Measurements from ENCODE around the gene UBE2E3.

The UBE2E3 gene

DNA sequence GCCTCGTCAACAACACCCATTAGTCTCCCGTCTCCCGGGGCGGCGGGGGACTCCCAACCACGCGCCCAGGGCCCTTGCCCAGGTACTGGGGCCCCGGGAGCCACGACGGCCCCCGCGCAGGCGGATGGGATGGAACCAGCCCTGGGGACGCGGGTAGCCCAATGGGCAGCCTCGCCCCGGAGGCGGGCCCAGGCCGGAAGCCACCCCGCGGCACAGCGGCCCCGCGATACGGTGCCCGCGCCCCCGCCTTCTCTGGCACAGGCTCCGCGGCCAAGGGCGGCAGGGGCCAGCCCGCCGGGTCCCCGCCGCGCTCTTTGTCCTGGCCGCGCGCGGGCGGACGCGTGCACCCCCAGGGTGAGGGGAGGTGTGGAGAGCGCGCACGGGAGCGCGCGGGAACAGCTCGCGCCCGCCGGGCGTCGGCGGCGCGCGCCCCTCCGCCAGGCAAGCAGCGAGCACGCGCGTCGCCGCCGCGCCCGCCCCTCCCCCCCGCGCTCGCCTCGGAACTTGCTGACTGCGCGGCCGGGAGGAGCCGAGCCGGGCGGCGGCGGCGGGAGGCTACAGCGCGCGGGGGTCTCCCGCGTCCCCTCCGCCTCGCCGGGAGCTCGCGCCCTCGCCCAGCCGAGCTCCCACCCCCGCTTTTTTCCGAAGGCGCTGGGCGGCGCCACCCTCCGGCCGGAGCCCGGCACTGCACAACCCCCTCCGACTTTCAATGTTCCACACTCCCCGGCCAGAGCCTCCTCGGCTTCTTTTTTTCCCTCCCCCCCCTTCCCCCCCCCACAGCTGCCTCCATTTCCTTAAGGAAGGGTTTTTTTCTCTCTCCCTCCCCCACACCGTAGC, at the start of gene UBE2E3:
UBE2E3 (plus strand) TSS at position 500 of the 837 bp plus-strand sequence. CDS start 1,438 bp downstream, outside the sequence.
- DNase-seq (ENCODE audit: low read depth in 3 of 3) = peak; percentile 56 to 66 (median 65)

GRCh38 chr2:180931841-180932240, 48.6 kb upstream of the UBE2E3 start:
- no peak for DNase-seq (ENCODE audit: low read depth in 3 of 3)

GRCh38 chr2:180933332-180933731, 47.1 kb upstream of the UBE2E3 start:
- no peak for DNase-seq (ENCODE audit: low read depth in 3 of 3)

DNA sequence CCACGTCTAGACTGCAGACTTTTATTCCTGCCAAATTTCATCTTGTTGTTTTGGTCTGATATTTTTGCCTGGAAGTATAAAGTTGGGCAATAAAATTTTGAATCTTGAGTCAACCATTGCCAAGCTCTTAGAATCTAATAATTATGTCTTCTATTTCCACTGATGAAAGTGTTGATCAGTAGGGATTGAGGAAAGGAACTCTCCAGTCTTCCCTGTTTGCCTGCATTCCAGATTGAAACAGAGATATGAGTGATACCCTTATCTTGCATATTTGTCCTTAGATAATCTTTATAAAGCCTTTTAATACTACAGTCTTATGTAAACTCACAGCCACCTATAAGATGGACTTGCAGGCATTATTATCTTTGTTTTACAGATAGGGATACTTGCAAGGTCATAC, 45.5 kb upstream of the UBE2E3 start:
- DNase-seq (ENCODE audit: low read depth in 3 of 3) = no peak

- DNase-seq (ENCODE audit: low read depth in 3 of 3) = peak in 1 of 3 donors; percentile 4
These were observed 42.9 kb upstream of the UBE2E3 start for GRCh38 chr2:180937480-180937879.

GRCh38 chr2:180938451-180938850, 42.0 kb upstream of the UBE2E3 start:
- DNase-seq (ENCODE audit: low read depth in 3 of 3) = no peak

GRCh38 chr2:180943275-180943674, 37.1 kb upstream of the UBE2E3 start:
- DNase-seq (ENCODE audit: low read depth in 3 of 3) = no peak

DNA sequence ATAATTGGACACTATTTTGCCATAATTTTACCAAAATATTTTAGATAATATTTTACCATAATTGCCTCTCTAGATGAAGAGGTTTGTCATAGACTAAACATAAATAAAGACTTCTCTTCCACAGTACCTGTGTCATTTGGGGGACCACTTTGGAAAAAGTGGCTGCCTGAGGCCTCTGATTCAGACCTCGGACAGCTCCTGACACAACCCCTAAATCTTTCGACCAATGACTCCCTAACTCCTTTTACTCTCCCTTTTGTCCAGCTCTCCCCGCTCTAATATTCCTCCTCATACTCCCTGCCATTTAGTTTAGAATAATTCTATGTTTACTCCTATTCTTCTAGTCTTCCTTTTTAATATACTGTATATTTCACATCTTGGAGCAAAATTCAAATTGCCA, 36.0 kb upstream of the UBE2E3 start:
- DNase-seq (ENCODE audit: low read depth in 3 of 3) = no peak

DNA sequence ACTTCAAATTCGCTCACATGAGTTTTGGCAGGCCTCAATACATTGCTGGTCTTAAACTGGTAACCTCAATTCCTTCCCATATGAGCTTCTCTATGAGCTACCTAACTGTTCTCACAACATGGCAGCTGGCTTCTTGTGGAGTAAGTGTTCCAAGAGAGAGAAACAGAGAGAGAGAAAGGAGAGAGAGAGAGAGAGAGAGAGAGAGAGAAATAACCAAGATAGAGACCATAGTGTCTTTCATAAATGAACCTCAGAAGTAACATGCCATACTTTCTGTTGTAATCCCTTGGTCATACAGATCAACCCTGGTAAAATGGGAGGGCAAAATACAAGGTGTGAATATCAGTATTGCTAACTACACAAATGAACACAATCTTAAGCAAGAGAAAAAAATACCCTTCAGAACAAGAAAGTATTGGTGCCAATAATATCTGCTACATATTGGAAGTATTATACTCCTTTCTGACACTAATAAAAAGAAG, 33.2 kb upstream of the UBE2E3 start:
- DNase-seq (ENCODE audit: low read depth in 3 of 3) = no peak

DNA sequence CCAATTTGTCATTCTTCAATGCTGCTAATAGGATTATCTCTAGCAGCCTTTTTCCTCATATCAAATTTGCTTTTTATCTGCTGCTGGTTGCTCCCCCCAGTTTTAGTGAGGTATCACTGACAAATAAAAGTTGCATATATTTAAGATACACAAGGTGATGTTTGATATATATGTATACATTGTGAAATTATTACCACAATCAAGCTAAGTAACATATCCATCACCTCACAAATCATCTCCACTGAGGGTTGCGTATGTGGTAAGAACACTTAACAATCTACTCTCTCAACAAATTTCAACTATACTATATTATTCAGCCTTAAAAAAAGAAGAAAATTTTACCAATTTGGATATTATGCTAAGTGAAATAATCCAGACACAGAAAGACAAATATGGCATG, 30.5 kb upstream of the UBE2E3 start:
- DNase-seq (ENCODE audit: low read depth in 3 of 3) = no peak

DNA sequence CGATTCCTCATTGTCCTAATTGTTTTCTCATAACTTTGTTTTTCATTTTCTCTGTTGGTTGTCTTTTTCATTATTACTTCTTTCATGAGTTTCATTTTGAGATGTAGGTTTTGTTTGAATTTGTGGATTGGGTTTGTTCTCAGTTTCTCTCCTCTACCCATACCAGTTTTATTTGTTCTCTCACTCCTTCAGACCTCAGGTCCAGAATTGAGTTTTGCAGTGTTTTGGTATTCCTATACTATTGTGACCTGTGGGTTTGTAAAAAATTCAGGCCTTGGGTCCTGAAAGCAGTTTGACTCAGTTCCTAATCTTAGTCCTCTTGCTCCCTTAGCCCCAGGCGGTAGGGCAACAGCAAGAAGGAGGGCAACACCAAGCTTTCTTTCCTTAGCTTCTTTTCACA, 28.3 kb upstream of the UBE2E3 start:
- DNase-seq (ENCODE audit: low read depth in 3 of 3) = no peak

- no peak for DNase-seq (ENCODE audit: low read depth in 3 of 3)
These were observed 27.6 kb upstream of the UBE2E3 start for GRCh38 chr2:180952731-180953336.

DNA sequence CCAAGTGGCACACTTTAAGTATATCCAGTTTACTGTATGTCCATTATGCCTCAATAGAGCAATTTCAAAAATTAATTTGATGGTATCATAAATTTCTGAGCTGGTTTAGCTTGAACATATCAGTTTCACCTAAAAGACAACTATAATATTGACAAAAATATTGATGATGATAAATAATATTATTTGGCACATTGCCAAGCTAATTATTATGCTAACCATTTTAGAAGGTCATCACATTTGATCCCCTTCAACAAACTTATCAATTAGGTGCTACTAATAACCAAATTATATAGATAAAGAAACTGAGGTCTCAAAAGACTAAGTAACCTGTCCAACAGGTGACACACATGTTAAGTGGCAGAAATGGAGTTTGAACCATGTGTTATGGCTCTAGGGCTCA, 26.9 kb upstream of the UBE2E3 start:
- DNase-seq (ENCODE audit: low read depth in 3 of 3) = no peak

DNA sequence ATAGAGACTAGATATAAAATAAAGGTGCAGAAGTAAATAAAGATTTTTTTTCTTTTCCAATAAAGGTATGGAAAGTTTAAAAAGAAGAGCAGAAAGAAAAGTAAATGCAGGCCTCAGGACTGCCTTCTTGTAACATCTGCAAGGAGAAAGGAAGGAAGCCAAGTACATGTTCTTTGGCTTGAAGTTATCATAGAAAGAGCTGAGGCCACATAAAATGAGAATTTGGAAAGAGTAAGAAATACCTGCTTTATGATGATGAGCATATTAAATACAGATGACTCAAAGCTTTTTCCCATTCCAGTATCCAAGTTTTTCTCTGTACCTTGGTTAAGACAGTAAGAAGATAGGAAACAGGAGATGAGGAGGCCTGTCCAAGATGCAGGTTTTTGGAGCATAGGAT, 25.3 kb upstream of the UBE2E3 start:
- DNase-seq (ENCODE audit: low read depth in 3 of 3) = no peak

DNA sequence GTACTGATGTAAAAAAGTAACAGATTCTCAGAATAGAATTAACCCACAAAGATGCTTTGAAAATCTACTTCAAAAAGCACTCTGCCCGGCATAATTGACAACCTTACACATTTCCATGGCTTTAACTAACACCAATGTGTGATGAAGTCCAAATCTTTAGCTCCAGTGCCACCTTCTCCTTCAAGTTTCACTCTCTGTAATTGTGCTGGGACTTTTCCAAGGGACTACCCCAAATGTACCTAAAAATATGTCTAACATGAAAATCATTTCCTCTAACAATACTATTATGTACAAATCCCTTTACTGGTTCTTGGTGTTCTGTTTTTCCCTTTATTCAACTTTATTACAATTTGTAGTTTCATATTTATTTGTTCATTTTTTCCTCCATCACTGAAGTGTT, 20.6 kb upstream of the UBE2E3 start:
- DNase-seq (ENCODE audit: low read depth in 3 of 3) = no peak

DNA sequence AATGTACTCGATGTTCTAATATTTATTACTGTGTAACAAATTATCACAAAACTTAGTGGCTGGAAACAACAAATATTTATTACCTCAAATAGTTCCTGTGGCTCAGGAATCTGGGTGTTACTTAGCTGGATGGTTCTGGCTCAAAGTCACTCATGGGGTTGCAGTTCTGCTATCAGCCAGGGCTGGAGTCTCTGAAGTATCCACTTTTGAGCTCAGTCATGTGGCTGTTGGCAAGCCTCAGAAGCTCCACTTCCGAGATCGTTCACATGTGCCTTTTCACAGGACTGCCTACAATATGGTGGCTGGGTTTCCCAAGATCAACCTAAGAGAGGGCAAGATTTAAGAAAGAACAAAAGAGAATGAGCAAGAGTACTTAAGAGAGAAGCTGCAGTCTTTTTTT, 19.4 kb upstream of the UBE2E3 start:
- DNase-seq (ENCODE audit: low read depth in 3 of 3) = no peak

- DNase-seq (ENCODE audit: low read depth in 3 of 3) = no peak
These were observed 17.6 kb upstream of the UBE2E3 start for GRCh38 chr2:180962727-180963314.

DNA sequence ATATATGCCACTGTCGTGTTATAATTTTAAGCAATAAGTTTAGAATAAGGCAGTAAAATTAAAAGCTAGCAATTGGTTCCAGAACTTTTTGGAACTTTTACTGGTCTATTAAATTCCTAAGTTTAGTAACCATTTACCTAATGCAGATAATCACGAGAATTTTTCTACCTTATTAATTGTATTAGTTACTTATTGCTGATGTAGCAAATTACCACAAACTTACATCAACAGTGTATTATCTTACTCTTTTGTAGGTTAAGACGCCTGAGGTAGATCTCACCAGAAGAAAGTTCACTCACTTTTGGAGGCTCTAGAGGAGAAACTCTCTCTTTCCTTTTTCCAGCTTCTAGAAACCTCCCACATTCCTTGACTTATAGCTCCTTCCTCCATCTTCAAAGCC, 14.0 kb upstream of the UBE2E3 start:
- no peak for DNase-seq (ENCODE audit: low read depth in 3 of 3)

DNA sequence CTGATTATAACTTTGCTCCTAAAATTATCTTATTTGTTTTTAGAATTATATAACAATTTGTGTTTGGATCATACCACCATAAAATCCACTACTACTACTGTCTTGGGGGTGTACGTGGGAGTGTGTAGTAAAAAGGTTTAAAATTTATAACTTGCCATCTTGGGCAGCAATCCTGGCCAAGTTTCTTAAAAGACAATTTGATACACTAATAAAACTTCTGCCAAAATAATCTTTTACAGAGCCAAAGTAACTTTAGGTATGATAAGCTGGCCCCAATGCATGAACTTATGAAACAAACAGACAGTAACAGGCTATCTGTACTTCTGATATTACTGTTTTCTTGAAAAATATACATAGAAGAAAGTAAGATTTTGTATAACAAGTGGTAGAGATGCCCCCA, 11.3 kb upstream of the UBE2E3 start:
- DNase-seq (ENCODE audit: low read depth in 3 of 3) = no peak

GRCh38 chr2:180970016-180970415, 10.4 kb upstream of the UBE2E3 start:
- DNase-seq (ENCODE audit: low read depth in 3 of 3) = no peak

DNA sequence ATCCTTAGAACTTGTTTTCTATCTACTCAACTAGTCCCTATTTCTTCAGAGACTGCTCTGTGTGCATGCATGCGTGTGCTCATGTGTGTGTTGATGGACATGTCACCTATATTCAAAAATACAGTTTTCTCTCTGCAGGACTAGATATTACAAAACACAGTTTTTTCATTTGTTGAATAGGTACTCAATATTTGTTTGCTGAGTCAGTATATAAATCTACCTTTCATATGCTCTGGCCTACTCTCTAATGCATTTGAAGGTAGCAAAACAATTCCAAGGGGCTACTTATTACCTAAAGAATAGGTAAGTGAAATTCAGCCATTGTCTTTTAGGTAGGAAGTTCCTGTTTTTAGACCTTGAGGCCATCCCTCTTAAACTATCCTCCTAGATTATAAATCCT, 8.6 kb upstream of the UBE2E3 start:
- no peak for DNase-seq (ENCODE audit: low read depth in 3 of 3)

- DNase-seq (ENCODE audit: low read depth in 3 of 3) = no peak
These were observed 4.8 kb upstream of the UBE2E3 start for GRCh38 chr2:180975585-180975984.

Measured in stimulated activated CD4-positive, alpha-beta T cell treated with anti-CD3 and anti-CD28 coated beads, TNF-alpha, amount 100 ng/mL, for 48 hours (primary cell).